IMR-90 (cell line): Measurements from ENCODE around the gene CHORDC1.

Experiments used
- CEBPB ChIP-seq: IDR thresholded peaks from 2 replicates; pipeline ENCODE4 v1.6.1; 2012; ENCODE audit warnings: low read depth, low read length, improper control_type of control experiment
- CTCF ChIP-seq: conservative IDR thresholded peaks from 2 replicates; pipeline ENCODE4 v1.5.1; 2012; ENCODE audit warnings: mild to moderate bottlenecking, low read depth, low read length, improper control_type of control experiment
- MAZ ChIP-seq: IDR thresholded peaks from 2 replicates; pipeline ENCODE4 v1.6.1; 2012; ENCODE audit warnings: low read depth, mild to moderate bottlenecking, low read length, improper control_type of control experiment, moderate library complexity, borderline replicate concordance
- POLR2A ChIP-seq: IDR thresholded peaks from 2 replicates; pipeline ENCODE4 v1.6.1; 2012; ENCODE audit warnings: mild to moderate bottlenecking, low read depth, low read length
- RAD21 ChIP-seq: IDR thresholded peaks from 2 replicates; pipeline ENCODE4 v1.6.1; 2012; ENCODE audit warnings: low read length, improper control_type of control experiment
- TF ChIP-seq, protein P1 (sequence below): fragments of 150-350 bp; IDR thresholded peaks from 2 replicates; pipeline ENCODE4 v1.6.1; 2016; ENCODE audit warnings: low read depth, mild to moderate bottlenecking, low read length, moderate library complexity, borderline replicate concordance

DNA sequence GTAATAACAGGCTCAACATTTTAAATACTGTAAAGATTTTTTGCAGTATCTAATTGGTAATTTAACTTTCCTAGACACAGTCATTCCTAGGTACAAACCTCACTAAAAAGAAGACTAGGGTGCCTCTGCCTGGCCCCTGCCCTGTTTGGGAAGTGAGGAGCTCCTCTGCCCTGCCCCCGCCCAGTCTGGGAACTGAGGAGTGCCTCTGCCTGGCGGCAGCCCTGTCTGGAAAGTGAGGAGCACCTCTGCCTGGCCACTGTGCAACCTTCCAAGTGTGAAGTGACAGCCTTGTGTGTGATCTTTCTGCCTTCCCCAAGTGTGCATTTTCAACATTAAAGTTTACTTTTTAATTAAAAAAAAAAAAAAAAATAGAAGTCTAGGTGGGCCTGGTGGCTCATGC lies 4.2 kb downstream of the CHORDC1 start:
- TF ChIP-seq POLR2A, result no peak
- TF ChIP-seq CTCF, result no peak
- TF ChIP-seq, protein P1, sequence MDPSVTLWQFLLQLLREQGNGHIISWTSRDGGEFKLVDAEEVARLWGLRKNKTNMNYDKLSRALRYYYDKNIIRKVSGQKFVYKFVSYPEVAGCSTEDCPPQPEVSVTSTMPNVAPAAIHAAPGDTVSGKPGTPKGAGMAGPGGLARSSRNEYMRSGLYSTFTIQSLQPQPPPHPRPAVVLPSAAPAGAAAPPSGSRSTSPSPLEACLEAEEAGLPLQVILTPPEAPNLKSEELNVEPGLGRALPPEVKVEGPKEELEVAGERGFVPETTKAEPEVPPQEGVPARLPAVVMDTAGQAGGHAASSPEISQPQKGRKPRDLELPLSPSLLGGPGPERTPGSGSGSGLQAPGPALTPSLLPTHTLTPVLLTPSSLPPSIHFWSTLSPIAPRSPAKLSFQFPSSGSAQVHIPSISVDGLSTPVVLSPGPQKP, result no peak
- TF ChIP-seq CEBPB, result no peak
- no peak for TF ChIP-seq RAD21
- no peak for TF ChIP-seq MAZ
